Keratinocyte (primary cell): Measurements from ENCODE around the gene ZNF518A. TPM values are rescaled to one million over a fixed set of nuclear protein-coding genes. Genes with fewer than 3 reads are reported as not detected.

Experiments used
- DNase-seq: peaks from one replicate; pipeline ENCODE4 v3.0.0-alpha.2; 2011; ENCODE audit warnings: low read depth, missing footprints, low spot score
- FAIRE-seq: peaks from 2 replicates; lab custom pipeline; 2011; peaks lifted over from hg19 to GRCh38; lab: Jason Lieb, UNC
- H2AFZ ChIP-seq: 2 replicates; pipeline ENCODE4 v1.6.0; 2012; ENCODE audit warnings: low read length, control low read depth, inconsistent platforms; ENCODE audit not compliant: control insufficient read depth
- H3K27ac ChIP-seq: 2 replicates; pipeline ENCODE4 v1.5.1; 2011; ENCODE audit warnings: low read length; ENCODE audit not compliant: control insufficient read depth, insufficient read depth
- H3K27me3 ChIP-seq: 3 replicates; pipeline ENCODE4 v1.6.0; 2011; ENCODE audit warnings: low read length; ENCODE audit not compliant: control insufficient read depth, insufficient read depth; ENCODE audit errors: extremely low read depth
- H3K36me3 ChIP-seq, 2 experiments: 2 replicates in 1 of 2; 3 replicates in 1 of 2; pipeline ENCODE4 v1.5.1; 2011; ENCODE audit warnings: low read length in 2 of 2, mild to moderate bottlenecking in 1 of 2; ENCODE audit not compliant: control insufficient read depth in 2 of 2, insufficient read depth in 2 of 2; ENCODE audit errors: extremely low read depth in 1 of 2
- H3K4me1 ChIP-seq: 3 replicates; pipeline ENCODE4 v1.5.1; 2011; ENCODE audit warnings: low read length; ENCODE audit not compliant: control insufficient read depth, insufficient read depth; ENCODE audit errors: extremely low read depth
- H3K4me2 ChIP-seq: 3 replicates; pipeline ENCODE4 v1.6.0; 2011; ENCODE audit warnings: low read depth, low read length; ENCODE audit not compliant: control insufficient read depth, insufficient read depth; ENCODE audit errors: extremely low read depth
- H3K4me3 ChIP-seq, 3 experiments: fragments of 200-600 bp in 1 of 3; sonication (generic) in 1 of 3; 2 replicates in 2 of 3; 3 replicates in 1 of 3; pipeline ENCODE4 v1.5.1; 2011 to 2016; ENCODE audit warnings: low read length in 3 of 3, mild to moderate bottlenecking in 3 of 3, control low read depth in 2 of 3, inconsistent platforms in 1 of 3, low read depth in 1 of 3, mixed read lengths in 1 of 3, mixed run types in 1 of 3, moderate library complexity in 1 of 3; ENCODE audit not compliant: control insufficient read depth in 2 of 3, insufficient read depth in 2 of 3; ENCODE audit errors: extremely low read depth in 1 of 3
- H3K79me2 ChIP-seq: 2 replicates; pipeline ENCODE4 v1.6.0; 2012; ENCODE audit warnings: low read length; ENCODE audit not compliant: control insufficient read depth, insufficient read depth
- H3K9ac ChIP-seq: 3 replicates; pipeline ENCODE4 v1.6.0; 2011; ENCODE audit warnings: low read length; ENCODE audit not compliant: control insufficient read depth, insufficient read depth; ENCODE audit errors: extremely low read depth
- H3K9me1 ChIP-seq: 3 replicates; pipeline ENCODE4 v1.6.0; 2011; ENCODE audit warnings: low read length; ENCODE audit not compliant: control insufficient read depth, insufficient read depth; ENCODE audit errors: extremely low read depth
- H3K9me3 ChIP-seq: 2 replicates; pipeline ENCODE4 v1.5.1; 2012; ENCODE audit warnings: low read depth, low read length; ENCODE audit not compliant: control insufficient read depth
- H4K20me1 ChIP-seq: 3 replicates; pipeline ENCODE4 v1.6.0; 2011; ENCODE audit warnings: low read length; ENCODE audit not compliant: control insufficient read depth, insufficient read depth; ENCODE audit errors: extremely low read depth
- EZH2 ChIP-seq: IDR thresholded peaks from one replicate; pipeline ENCODE4 v1.6.1; 2012; ENCODE audit warnings: inconsistent platforms, mild to moderate bottlenecking, low read length, moderate library complexity
- dilution Hi-C: fragments of 300-500 bp; cut with MboI; formaldehyde crosslinking; loops from one replicate; pipeline ENCODE4 v1.7.0; 2020; ENCODE audit warnings: low sequenced_read_pairs; ENCODE audit not compliant: extremely low pct_ligation_motif_present
- polyA plus RNA-seq, 5 experiments: library from polyadenylated mRNA; depleted of rRNA in 3 of 5; stranded (reverse) in 3 of 5; stranded (forward) in 1 of 5; unstranded in 1 of 5; fragments of >200 nt; gene quantifications; 1 replicate in 1 of 5; 2 replicates in 3 of 5; 3 replicates in 1 of 5; pipeline versions ENCODE4 v1.2.1 to v1.2.3, GENCODE V29; 2011 to 2012; ENCODE audit warnings: missing spikeins in 2 of 5, low read depth in 1 of 5, low replicate concordance in 1 of 5
- TF ChIP-seq, protein P1 (sequence below), 3 experiments: IDR thresholded peaks in 1 of 3; conservative IDR thresholded peaks in 1 of 3; optimal IDR thresholded peaks in 1 of 3; 2 replicates in 2 of 3; 3 replicates in 1 of 3; pipeline versions ENCODE3 to v1.5.1; 2011; ENCODE audit warnings: low read length in 3 of 3, mild to moderate bottlenecking in 3 of 3, moderate library complexity in 2 of 3, control low read depth in 1 of 3, inconsistent platforms in 1 of 3; ENCODE audit not compliant: insufficient read depth in 2 of 3; ENCODE audit errors: extremely low read depth in 1 of 3

The ZNF518A gene
- polyA plus RNA-seq, 1 donor (not counting 4 experiments of a cell fraction or from before 2014, with no cell fraction given): 10.0 TPM

- dilution Hi-C loops: no loop called here
- no peaks in the 10 kb centered on the region for H3K79me2 ChIP-seq
- no peaks in the 10 kb centered on the region for H4K20me1 ChIP-seq
- DNase-seq (no peak), FAIRE-seq (no peak)
- no peak overlapping the region for H3K9ac ChIP-seq
- no peaks in the 10 kb centered on the region for H3K9me1 ChIP-seq
- no peak overlapping the region for H3K4me3 ChIP-seq
- no peak for TF ChIP-seq EZH2
- TF ChIP-seq, protein P1, sequence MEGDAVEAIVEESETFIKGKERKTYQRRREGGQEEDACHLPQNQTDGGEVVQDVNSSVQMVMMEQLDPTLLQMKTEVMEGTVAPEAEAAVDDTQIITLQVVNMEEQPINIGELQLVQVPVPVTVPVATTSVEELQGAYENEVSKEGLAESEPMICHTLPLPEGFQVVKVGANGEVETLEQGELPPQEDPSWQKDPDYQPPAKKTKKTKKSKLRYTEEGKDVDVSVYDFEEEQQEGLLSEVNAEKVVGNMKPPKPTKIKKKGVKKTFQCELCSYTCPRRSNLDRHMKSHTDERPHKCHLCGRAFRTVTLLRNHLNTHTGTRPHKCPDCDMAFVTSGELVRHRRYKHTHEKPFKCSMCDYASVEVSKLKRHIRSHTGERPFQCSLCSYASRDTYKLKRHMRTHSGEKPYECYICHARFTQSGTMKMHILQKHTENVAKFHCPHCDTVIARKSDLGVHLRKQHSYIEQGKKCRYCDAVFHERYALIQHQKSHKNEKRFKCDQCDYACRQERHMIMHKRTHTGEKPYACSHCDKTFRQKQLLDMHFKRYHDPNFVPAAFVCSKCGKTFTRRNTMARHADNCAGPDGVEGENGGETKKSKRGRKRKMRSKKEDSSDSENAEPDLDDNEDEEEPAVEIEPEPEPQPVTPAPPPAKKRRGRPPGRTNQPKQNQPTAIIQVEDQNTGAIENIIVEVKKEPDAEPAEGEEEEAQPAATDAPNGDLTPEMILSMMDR (optimal IDR thresholded peaks at IDR 0.05 in 1 of 3, IDR thresholded peaks at IDR 0.05 in 1 of 3, conservative IDR thresholded peaks at IDR 0.05 in 1 of 3; ENCODE audit: extremely low read depth in 1 of 3, insufficient read depth in 2 of 3, low read length in 3 of 3): no peak
- no peaks in the 10 kb centered on the region for H3K27me3 ChIP-seq
- no peak overlapping the region for H2AFZ ChIP-seq
- no peak overlapping the region for H3K27ac ChIP-seq
- peaks cover 2 to 14% of the 10 kb centered on the region in 2 experiments for H3K36me3 ChIP-seq
- no peaks in the 10 kb centered on the region for H3K9me3 ChIP-seq
- H3K4me2 ChIP-seq: no peak overlapping the region
- H3K4me1 ChIP-seq: no peaks in the 10 kb centered on the region
Observed at GRCh38 chr10:96137567-96137966, 7.5 kb downstream of the ZNF518A start.

- no peak overlapping the region for H3K27ac ChIP-seq
- H4K20me1 ChIP-seq: no peaks in the 10 kb centered on the region
- no peak for TF ChIP-seq EZH2
- TF ChIP-seq, protein P1 (optimal IDR thresholded peaks at IDR 0.05 in 1 of 3, IDR thresholded peaks at IDR 0.05 in 1 of 3, conservative IDR thresholded peaks at IDR 0.05 in 1 of 3; ENCODE audit: extremely low read depth in 1 of 3, insufficient read depth in 2 of 3, low read length in 3 of 3): no peak
- no peak overlapping the region for H3K4me2 ChIP-seq
- H2AFZ ChIP-seq: no peak overlapping the region
- no peak overlapping the region for H3K9ac ChIP-seq
- peaks cover 2 to 14% of the 10 kb centered on the region in 2 experiments for H3K36me3 ChIP-seq
- no peaks in the 10 kb centered on the region for H3K4me1 ChIP-seq
- dilution Hi-C loops: no loop called here
- no peak overlapping the region for H3K4me3 ChIP-seq
- H3K27me3 ChIP-seq: no peaks in the 10 kb centered on the region
- no peak for DNase-seq
- no peaks in the 10 kb centered on the region for H3K9me1 ChIP-seq
- no peaks in the 10 kb centered on the region for H3K79me2 ChIP-seq
- no peaks in the 10 kb centered on the region for H3K9me3 ChIP-seq
- FAIRE-seq: no peak
Observed at GRCh38 chr10:96138102-96138501, 8.0 kb downstream of the ZNF518A start.
